Progenitor cell of endocrine pancreas (in vitro differentiated cells): ENCODE results near the gene NDUFB8. TPM values are rescaled to one million over a fixed set of nuclear protein-coding genes. Genes with fewer than 3 reads are reported as not detected.

ENCODE experiments used
- DNase-seq: peaks from one replicate; pipeline ENCODE4 v3.0.0; 2021; ENCODE audit warnings: low spot score; ENCODE audit not compliant: unreplicated experiment
- H3K27ac Mint-ChIP-seq: 2 replicates; pipeline ENCODE4 v1.8.0; 2021; ENCODE audit warnings: mild to moderate bottlenecking, moderate library complexity, mixed read lengths
- H3K27me3 Mint-ChIP-seq: 2 replicates; pipeline ENCODE4 v1.8.0; 2021; ENCODE audit warnings: mixed read lengths
- H3K36me3 Mint-ChIP-seq: 2 replicates; pipeline ENCODE4 v1.8.0; 2022; ENCODE audit warnings: mixed read lengths; ENCODE audit not compliant: insufficient read depth
- H3K4me1 Mint-ChIP-seq: 2 replicates; pipeline ENCODE4 v1.8.0; 2021; ENCODE audit warnings: low read depth, mixed read lengths
- H3K4me3 Mint-ChIP-seq: 2 replicates; pipeline ENCODE4 v1.8.0; 2021; ENCODE audit warnings: low read depth, mild to moderate bottlenecking, moderate library complexity, mixed read lengths
- H3K9me3 Mint-ChIP-seq: 2 replicates; pipeline ENCODE4 v1.8.0; 2021; ENCODE audit warnings: low read depth, mixed read lengths
- total RNA-seq: library from RNA; stranded (reverse); gene quantifications from 2 replicates; pipeline ENCODE4 v1.2.1, GENCODE V29; 2021
- TF ChIP-seq, protein P1 (sequence below): fragments of 200-600 bp; sonication (generic); IDR thresholded peaks from one replicate; pipeline ENCODE4 v1.5.0; 2021; ENCODE audit warnings: antibody characterized with exemption, mild to moderate bottlenecking; ENCODE audit not compliant: unreplicated experiment

Gene NDUFB8
- total RNA-seq, 1 donor from 2014 or later = 159 TPM

DNA sequence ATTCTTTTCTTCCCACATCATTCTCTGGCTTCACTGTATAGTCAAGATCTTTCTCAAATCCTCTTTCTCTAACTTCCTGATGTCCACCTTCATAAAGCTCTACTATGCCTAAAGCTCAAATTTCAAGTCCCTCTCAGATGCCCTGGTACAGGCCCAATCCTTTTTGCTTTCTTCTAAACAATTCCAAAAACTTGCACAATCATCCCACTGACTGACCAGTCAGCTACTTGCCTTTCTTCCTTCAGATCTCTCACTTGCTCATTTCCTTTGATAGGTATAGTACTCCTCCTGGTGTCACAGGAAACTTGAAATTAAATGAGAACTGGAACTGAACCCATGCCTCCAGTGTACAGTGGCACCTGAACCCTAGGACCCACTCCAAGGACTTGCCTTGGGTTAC, 28.2 kb downstream of the NDUFB8 start:
- Mint-ChIP-seq H3K27me3 (peaks cover 2% of the 10 kb centered on the region), H3K9me3 (no peaks in the 10 kb centered on the region), H3K27ac (no peak overlapping the region), H3K4me3 (no peak overlapping the region), H3K4me1 (peaks cover 35% of the 10 kb centered on the region), H3K36me3 (peaks cover 17% of the 10 kb centered on the region)
- no peak for DNase-seq
- TF ChIP-seq, protein P1, sequence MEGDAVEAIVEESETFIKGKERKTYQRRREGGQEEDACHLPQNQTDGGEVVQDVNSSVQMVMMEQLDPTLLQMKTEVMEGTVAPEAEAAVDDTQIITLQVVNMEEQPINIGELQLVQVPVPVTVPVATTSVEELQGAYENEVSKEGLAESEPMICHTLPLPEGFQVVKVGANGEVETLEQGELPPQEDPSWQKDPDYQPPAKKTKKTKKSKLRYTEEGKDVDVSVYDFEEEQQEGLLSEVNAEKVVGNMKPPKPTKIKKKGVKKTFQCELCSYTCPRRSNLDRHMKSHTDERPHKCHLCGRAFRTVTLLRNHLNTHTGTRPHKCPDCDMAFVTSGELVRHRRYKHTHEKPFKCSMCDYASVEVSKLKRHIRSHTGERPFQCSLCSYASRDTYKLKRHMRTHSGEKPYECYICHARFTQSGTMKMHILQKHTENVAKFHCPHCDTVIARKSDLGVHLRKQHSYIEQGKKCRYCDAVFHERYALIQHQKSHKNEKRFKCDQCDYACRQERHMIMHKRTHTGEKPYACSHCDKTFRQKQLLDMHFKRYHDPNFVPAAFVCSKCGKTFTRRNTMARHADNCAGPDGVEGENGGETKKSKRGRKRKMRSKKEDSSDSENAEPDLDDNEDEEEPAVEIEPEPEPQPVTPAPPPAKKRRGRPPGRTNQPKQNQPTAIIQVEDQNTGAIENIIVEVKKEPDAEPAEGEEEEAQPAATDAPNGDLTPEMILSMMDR = no peak

DNA sequence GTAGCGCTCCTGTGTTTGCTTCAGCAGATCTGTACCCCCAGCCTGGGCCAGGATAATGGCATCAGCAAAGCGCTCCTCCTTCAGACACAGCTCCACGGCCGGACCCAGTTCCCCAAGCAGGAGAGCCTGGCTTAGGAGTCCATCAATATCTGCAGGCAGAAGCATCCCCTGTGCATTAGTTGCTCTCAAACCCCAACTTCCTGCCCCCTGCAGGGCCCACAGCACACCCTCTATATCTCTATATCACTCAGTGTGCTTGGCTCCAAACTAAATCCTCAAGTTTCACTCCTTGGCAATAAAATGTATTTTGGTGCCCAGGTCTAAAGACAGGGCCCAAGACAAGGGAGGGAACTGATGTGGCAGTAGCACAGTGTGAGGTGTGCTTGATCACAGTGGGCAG, 31.6 kb downstream of the NDUFB8 start:
- DNase-seq = no peak
- TF ChIP-seq, protein P1 = no peak
- H3K36me3 Mint-ChIP-seq = peaks cover 26% of the 10 kb centered on the region
- no peak overlapping the region for H3K27ac Mint-ChIP-seq
- H3K27me3 Mint-ChIP-seq = peaks cover 5% of the 10 kb centered on the region
- H3K4me1 Mint-ChIP-seq = peaks cover 22% of the 10 kb centered on the region
- no peak overlapping the region for H3K4me3 Mint-ChIP-seq
- H3K9me3 Mint-ChIP-seq = no peaks in the 10 kb centered on the region

DNA sequence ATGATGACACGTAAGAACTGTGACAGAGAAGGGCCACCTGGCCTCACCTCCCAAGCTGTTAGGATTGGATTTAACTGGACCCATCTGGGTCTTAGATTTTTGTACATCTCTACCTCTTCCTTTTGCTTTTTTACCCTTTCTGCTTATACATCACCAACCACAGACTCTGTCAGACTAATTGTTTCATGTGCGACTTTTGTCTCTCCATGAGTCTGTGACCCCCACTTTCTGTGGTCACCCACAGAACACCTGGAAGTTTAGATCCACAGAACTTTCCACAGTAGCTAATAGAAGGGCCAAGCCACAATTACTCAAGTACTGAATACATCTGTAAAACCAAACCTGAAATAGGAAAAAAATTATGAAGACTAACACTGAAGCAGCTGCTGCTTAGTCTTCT, 33.1 kb downstream of the NDUFB8 start:
- Mint-ChIP-seq H3K36me3 (peaks cover 27% of the 10 kb centered on the region), H3K27ac (no peak overlapping the region), H3K4me3 (no peak overlapping the region), H3K9me3 (no peaks in the 10 kb centered on the region), H3K27me3 (peaks cover 5% of the 10 kb centered on the region), H3K4me1 (peaks cover 16% of the 10 kb centered on the region)
- TF ChIP-seq, protein P1 = no peak
- DNase-seq = no peak

DNA sequence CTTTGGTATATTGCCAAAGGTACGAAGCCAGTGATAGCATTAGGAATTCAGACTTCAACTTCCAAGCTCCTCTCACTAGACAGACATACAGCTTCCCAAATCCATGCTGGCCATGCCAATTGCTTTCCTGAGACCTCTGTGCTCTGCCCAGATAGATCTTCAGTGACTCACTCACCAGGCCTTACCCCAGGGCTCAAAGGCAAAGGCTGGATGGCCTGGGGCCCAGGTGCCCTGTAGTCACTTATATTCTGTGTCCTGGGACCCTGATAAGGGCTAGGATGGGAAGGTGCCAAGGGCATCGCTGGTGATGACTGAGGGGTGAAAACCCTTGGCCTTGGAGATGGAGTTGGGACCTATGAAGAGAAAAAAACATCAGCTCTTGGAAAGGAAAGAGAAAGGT, 39.1 kb downstream of the NDUFB8 start:
- no peak overlapping the region for H3K4me3 Mint-ChIP-seq
- H3K27me3 Mint-ChIP-seq = peaks cover 25% of the 10 kb centered on the region
- no peak overlapping the region for H3K27ac Mint-ChIP-seq
- H3K4me1 Mint-ChIP-seq = peaks cover 7% of the 10 kb centered on the region
- TF ChIP-seq, protein P1 = no peak
- no peaks in the 10 kb centered on the region for H3K9me3 Mint-ChIP-seq
- no peak for DNase-seq
- peaks cover 32% of the 10 kb centered on the region for H3K36me3 Mint-ChIP-seq

DNA sequence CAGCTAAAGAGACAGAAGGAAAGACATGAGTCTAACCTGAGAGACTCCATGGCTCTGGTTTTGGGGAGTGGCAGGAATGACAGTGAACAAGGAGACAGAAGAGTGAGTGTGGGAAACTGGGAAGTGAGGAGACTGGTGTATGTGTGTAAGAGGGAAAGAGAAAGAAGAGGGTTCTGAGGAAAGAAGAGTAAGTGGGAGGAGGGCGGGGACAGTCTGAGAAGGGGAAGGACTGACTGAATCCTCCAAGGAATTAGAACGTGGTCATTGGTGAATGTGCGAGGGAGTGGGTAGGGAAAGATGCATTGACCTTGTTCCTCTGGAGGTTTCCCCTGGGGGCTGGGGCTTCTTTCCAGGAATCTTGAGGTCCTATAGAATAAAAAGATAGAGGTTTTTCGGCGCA, 40.3 kb downstream of the NDUFB8 start:
- peaks cover 37% of the 10 kb centered on the region for H3K27me3 Mint-ChIP-seq
- no peaks in the 10 kb centered on the region for H3K9me3 Mint-ChIP-seq
- peaks cover 8% of the 10 kb centered on the region for H3K4me1 Mint-ChIP-seq
- no peak overlapping the region for H3K4me3 Mint-ChIP-seq
- no peak for DNase-seq
- peaks cover 35% of the 10 kb centered on the region for H3K36me3 Mint-ChIP-seq
- TF ChIP-seq, protein P1 = no peak
- no peak overlapping the region for H3K27ac Mint-ChIP-seq
